SHP77 treated with DMSO at 0.1 percent for 48 hours (cell line): ENCODE results near the gene ZNF263.

ENCODE experiments used
- DNase-seq: peaks from one replicate; lab custom pipeline; 2025; lab: John Stamatoyannopoulos, UW

Gene ZNF263

GRCh38 chr16:3327514-3327913 lies 44.2 kb downstream of the ZNF263 start:
- no peak for DNase-seq

GRCh38 chr16:3328104-3328503 lies 44.8 kb downstream of the ZNF263 start:
- DNase-seq, result no peak

- no peak for DNase-seq
Measured at GRCh38 chr16:3328643-3329042, 45.4 kb downstream of the ZNF263 start.
